ENCODE data around the gene PRKD3. TPM values are rescaled to one million over a fixed set of nuclear protein-coding genes. Genes with fewer than 3 reads are reported as not detected.

The PRKD3 gene
- total and polyA plus RNA-seq, 2 donors (not counting 1 experiment from before 2014, with no cell fraction given) = 48.0 to 67.7 TPM

DNA sequence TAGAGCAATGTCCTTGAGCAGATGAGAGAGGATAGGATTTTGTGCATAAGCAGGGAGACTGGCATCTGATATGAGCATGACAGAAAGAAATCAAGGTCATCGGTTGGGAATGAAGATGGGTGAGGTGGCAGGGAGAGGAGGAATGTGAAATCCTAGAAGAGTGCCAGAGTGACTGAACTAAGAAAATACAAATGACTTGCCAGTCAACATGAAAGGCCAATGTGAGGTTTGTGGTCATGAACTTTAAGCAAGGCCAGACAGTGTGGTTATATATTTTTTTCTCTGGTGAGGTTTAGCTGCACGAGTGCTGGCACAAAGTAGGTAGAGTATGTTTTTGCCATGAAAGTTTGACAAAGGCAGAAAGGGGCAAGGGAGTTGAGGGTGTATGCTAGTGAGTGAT, 41.0 kb upstream of the PRKD3 start:
- no peak overlapping the region for H2AFZ ChIP-seq (ENCODE audit: low read length)

DNA sequence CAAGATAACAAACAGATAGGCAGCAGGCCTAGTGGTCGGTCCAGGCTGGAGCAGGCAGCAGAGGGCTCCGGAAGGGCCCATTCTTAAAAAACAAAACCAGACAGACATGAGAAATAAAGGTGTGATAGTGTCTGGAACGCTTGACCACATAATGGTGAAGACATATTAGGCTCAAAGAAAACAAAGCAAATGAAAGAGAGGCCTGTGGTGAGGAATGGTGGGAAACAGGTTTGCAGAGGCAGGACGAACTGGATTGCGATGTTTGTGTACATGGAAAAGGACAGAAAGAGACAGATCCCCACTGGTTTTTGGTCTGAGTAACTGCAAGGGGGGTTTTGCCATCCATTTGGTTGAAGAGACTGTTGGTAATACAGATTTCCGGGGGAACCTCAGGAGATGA, 39.7 kb upstream of the PRKD3 start:
- Histone ChIP-seq H3K27me3 (ENCODE audit: control insufficient read depth, insufficient read depth, low read length) (peaks cover 2% of the 10 kb centered on the region), H3K36me3 (ENCODE audit: control insufficient read depth, insufficient read depth, low read length) (no peaks in the 10 kb centered on the region), H2AFZ (ENCODE audit: low read length) (no peak overlapping the region), H3K4me3 (replicated peaks in 1 of 4; ENCODE audit: control extremely low read depth in 1 of 4, insufficient read depth in 1 of 4, low read depth in 3 of 4, low read length in 4 of 4) (no peak overlapping the region), H3K79me2 (ENCODE audit: control insufficient read depth, insufficient read depth, low read length) (no peaks in the 10 kb centered on the region), H4K20me1 (ENCODE audit: control insufficient read depth, extremely low read depth, insufficient read depth, low read length) (no peaks in the 10 kb centered on the region), H3K9ac (ENCODE audit: insufficient read depth, low read length) (no peak overlapping the region), H3K4me1 (ENCODE audit: control insufficient read depth, extremely low read depth, insufficient read depth, low read length) (no peaks in the 10 kb centered on the region), H3K27ac (ENCODE audit: insufficient read depth, low read length) (no peak overlapping the region), H3K9me3 (ENCODE audit: control insufficient read depth, insufficient read depth, low read depth, low read length) (no peaks in the 10 kb centered on the region), H3K4me2 (ENCODE audit: extremely low read depth, insufficient read depth, low read length) (no peak overlapping the region)
- no peak for DNase-seq (ENCODE audit: low read depth in 2 of 2)
- TF ChIP-seq EZH2 (IDR thresholded peaks at IDR 0.05; ENCODE audit: low read length, missing control alignments) = no peak
- TF ChIP-seq, protein P1, sequence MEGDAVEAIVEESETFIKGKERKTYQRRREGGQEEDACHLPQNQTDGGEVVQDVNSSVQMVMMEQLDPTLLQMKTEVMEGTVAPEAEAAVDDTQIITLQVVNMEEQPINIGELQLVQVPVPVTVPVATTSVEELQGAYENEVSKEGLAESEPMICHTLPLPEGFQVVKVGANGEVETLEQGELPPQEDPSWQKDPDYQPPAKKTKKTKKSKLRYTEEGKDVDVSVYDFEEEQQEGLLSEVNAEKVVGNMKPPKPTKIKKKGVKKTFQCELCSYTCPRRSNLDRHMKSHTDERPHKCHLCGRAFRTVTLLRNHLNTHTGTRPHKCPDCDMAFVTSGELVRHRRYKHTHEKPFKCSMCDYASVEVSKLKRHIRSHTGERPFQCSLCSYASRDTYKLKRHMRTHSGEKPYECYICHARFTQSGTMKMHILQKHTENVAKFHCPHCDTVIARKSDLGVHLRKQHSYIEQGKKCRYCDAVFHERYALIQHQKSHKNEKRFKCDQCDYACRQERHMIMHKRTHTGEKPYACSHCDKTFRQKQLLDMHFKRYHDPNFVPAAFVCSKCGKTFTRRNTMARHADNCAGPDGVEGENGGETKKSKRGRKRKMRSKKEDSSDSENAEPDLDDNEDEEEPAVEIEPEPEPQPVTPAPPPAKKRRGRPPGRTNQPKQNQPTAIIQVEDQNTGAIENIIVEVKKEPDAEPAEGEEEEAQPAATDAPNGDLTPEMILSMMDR (conservative IDR thresholded peaks at IDR 0.05 in 1 of 2, IDR thresholded peaks at IDR 0.05 in 1 of 2; ENCODE audit: low read depth in 1 of 2, low read length in 2 of 2) = no peak

More for the DNA sequence above, 41.0 kb upstream of the PRKD3 start:
- Histone ChIP-seq H3K36me3 (ENCODE audit: control insufficient read depth, insufficient read depth, low read length) (no peaks in the 10 kb centered on the region), H3K9me3 (ENCODE audit: control insufficient read depth, insufficient read depth, low read depth, low read length) (no peaks in the 10 kb centered on the region), H3K79me2 (ENCODE audit: control insufficient read depth, insufficient read depth, low read length) (no peaks in the 10 kb centered on the region), H3K4me2 (ENCODE audit: extremely low read depth, insufficient read depth, low read length) (no peak overlapping the region), H3K4me3 (replicated peaks in 1 of 4; ENCODE audit: control extremely low read depth in 1 of 4, insufficient read depth in 1 of 4, low read depth in 3 of 4, low read length in 4 of 4) (no peak overlapping the region), H3K4me1 (ENCODE audit: control insufficient read depth, extremely low read depth, insufficient read depth, low read length) (no peaks in the 10 kb centered on the region), H3K27ac (ENCODE audit: insufficient read depth, low read length) (no peak overlapping the region), H4K20me1 (ENCODE audit: control insufficient read depth, extremely low read depth, insufficient read depth, low read length) (no peaks in the 10 kb centered on the region), H3K9ac (ENCODE audit: insufficient read depth, low read length) (no peak overlapping the region), H3K27me3 (ENCODE audit: control insufficient read depth, insufficient read depth, low read length) (peaks cover 2% of the 10 kb centered on the region)
- TF ChIP-seq EZH2 (IDR thresholded peaks at IDR 0.05; ENCODE audit: low read length, missing control alignments) = no peak
- TF ChIP-seq, protein P1 (conservative IDR thresholded peaks at IDR 0.05 in 1 of 2, IDR thresholded peaks at IDR 0.05 in 1 of 2; ENCODE audit: low read depth in 1 of 2, low read length in 2 of 2) = no peak
- peak in 1 of 2 donors; percentile 34 for DNase-seq (ENCODE audit: low read depth in 2 of 2)

DNA sequence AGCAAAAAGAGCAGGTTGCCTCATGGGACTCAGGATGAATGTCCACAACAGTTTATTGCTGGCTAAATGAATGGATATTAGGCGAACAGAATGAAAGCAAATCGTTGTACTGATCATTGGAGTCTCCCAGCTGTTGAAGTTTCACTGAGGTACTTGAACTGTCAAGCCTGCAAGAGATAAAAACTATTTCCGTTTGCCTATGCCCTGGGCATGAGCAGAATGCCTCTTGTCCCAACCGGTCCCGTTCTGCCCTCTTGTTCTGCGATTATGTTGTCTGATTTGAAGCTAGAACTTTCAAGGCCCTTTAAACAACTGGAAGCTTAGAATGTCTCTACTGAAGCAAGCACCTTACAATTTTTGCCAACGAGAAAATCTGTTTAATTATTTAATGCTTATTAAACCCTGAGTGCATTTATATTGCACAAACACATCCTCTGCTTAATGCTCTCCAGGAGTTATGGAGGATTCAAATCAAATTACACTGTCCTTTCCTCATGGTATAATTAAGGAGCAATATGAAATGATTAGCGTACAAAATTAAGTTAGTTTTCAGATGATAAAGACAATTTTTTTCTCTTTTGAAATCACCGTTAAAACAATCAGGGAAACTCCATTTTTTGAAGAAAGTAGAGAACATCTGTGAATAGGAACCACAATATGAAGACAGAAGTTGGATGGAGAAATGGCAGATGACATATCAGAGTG, 37.5 kb upstream of the PRKD3 start:
- no peaks in the 10 kb centered on the region for H3K4me1 ChIP-seq (ENCODE audit: control insufficient read depth, extremely low read depth, insufficient read depth, low read length)
- no peak overlapping the region for H3K27ac ChIP-seq (ENCODE audit: insufficient read depth, low read length)
- TF ChIP-seq, protein P1 (conservative IDR thresholded peaks at IDR 0.05 in 1 of 2, IDR thresholded peaks at IDR 0.05 in 1 of 2; ENCODE audit: low read depth in 1 of 2, low read length in 2 of 2) = no peak
- no peak for TF ChIP-seq EZH2 (IDR thresholded peaks at IDR 0.05; ENCODE audit: low read length, missing control alignments)
- no peak overlapping the region for H2AFZ ChIP-seq (ENCODE audit: low read length)
- peaks cover 2% of the 10 kb centered on the region for H3K27me3 ChIP-seq (ENCODE audit: control insufficient read depth, insufficient read depth, low read length)
- H3K79me2 ChIP-seq (ENCODE audit: control insufficient read depth, insufficient read depth, low read length) = no peaks in the 10 kb centered on the region
- DNase-seq (ENCODE audit: low read depth in 2 of 2) = no peak
- no peak overlapping the region for H3K9ac ChIP-seq (ENCODE audit: insufficient read depth, low read length)
- H3K4me2 ChIP-seq (ENCODE audit: extremely low read depth, insufficient read depth, low read length) = no peak overlapping the region
- H3K36me3 ChIP-seq (ENCODE audit: control insufficient read depth, insufficient read depth, low read length) = no peaks in the 10 kb centered on the region
- H3K4me3 ChIP-seq (replicated peaks in 1 of 4; ENCODE audit: control extremely low read depth in 1 of 4, insufficient read depth in 1 of 4, low read depth in 3 of 4, low read length in 4 of 4) = no peak overlapping the region
- no peaks in the 10 kb centered on the region for H3K9me3 ChIP-seq (ENCODE audit: control insufficient read depth, insufficient read depth, low read depth, low read length)
- no peaks in the 10 kb centered on the region for H4K20me1 ChIP-seq (ENCODE audit: control insufficient read depth, extremely low read depth, insufficient read depth, low read length)

All from fibroblast of lung (primary cell).